HEK293 (cell line): ENCODE measurements around the gene TMTC1.

Experiments used
- CTCF ChIA-PET: fragments of 350-600 bp; formaldehyde crosslinking; extraction: SDS; loops from one replicate; lab custom pipeline; 2021; ENCODE audit warnings: antibody characterized with exemption; lab: Yijun Ruan, JAX
- POLR2A ChIA-PET: fragments of 300-600 bp; formaldehyde crosslinking; extraction: SDS; loops from one replicate; lab custom pipeline; 2020; ENCODE audit warnings: antibody characterized with exemption, inconsistent platforms; lab: Yijun Ruan, JAX
- H3K27ac ChIP-seq: fragments of 200-500 bp; sonication (Bioruptor generic); 2 replicates; pipeline ENCODE4 v1.5.1; 2014; ENCODE audit warnings: low read depth, low read length, control low read depth, inconsistent platforms; ENCODE audit errors: extremely low read depth
- H3K36me3 ChIP-seq, 2 experiments: fragments of 200-500 bp in 1 of 2; sonication (Bioruptor generic) in 1 of 2; 1 replicate in 1 of 2; 2 replicates in 1 of 2; pipeline ENCODE4 v1.5.1; 2014 to 2017; ENCODE audit warnings: inconsistent platforms in 2 of 2, low read length in 2 of 2; ENCODE audit not compliant: control insufficient read depth in 2 of 2, insufficient read depth in 1 of 2
- H3K4me1 ChIP-seq: fragments of 200-500 bp; sonication (Bioruptor generic); 2 replicates; pipeline ENCODE4 v1.5.1; 2014; ENCODE audit warnings: mild to moderate bottlenecking, low read length, inconsistent platforms; ENCODE audit not compliant: control insufficient read depth, insufficient read depth
- H3K4me3 ChIP-seq: 2 replicates; pipeline ENCODE4 v1.5.1; 2011; ENCODE audit warnings: low read depth, mild to moderate bottlenecking, control low read depth, low read length, moderate library complexity
- H3K9me3 ChIP-seq: fragments of 200-500 bp; sonication (Bioruptor generic); 2 replicates; pipeline ENCODE4 v1.5.1; 2014; ENCODE audit warnings: low read depth, low read length, inconsistent platforms; ENCODE audit not compliant: control insufficient read depth, insufficient read depth
- EGR2 ChIP-seq: fragments of 450-650 bp; formaldehyde crosslinking; IDR thresholded peaks from 2 replicates; pipeline ENCODE4 v1.5.1; 2016; ENCODE audit warnings: low read depth, missing biosample characterization, missing genetic modification characterization
- HOXC10 ChIP-seq: sonication (generic); formaldehyde crosslinking; IDR thresholded peaks from 2 replicates; pipeline ENCODE4 v1.8.1; 2023; ENCODE audit warnings: mild to moderate bottlenecking, missing genetic modification reagents
- KLF9 ChIP-seq: fragments of 450-650 bp; formaldehyde crosslinking; IDR thresholded peaks from 2 replicates; pipeline ENCODE4 v1.5.1; 2016; ENCODE audit warnings: missing biosample characterization, missing genetic modification characterization, low read depth
- MEIS1 ChIP-seq: sonication (generic); formaldehyde crosslinking; IDR thresholded peaks from 2 replicates; pipeline ENCODE4 v1.8.1; 2022; ENCODE audit warnings: missing genetic modification reagents, mild to moderate bottlenecking, borderline replicate concordance
- MYNN ChIP-seq: fragments of 450-650 bp; formaldehyde crosslinking; IDR thresholded peaks from 2 replicates; pipeline ENCODE4 v1.5.1; 2016; ENCODE audit warnings: missing biosample characterization, missing genetic modification characterization, borderline replicate concordance
- MZF1 ChIP-seq: fragments of 450-650 bp; formaldehyde crosslinking; IDR thresholded peaks from 2 replicates; pipeline ENCODE4 v1.5.1; 2017; ENCODE audit warnings: missing biosample characterization, missing genetic modification characterization, borderline replicate concordance
- SP2 ChIP-seq: fragments of 450-650 bp; formaldehyde crosslinking; IDR thresholded peaks from 2 replicates; pipeline ENCODE4 v1.5.1; 2016; ENCODE audit warnings: missing biosample characterization, missing genetic modification characterization
- SP3 ChIP-seq: fragments of 450-650 bp; formaldehyde crosslinking; IDR thresholded peaks from 2 replicates; pipeline ENCODE4 v1.5.1; 2016; ENCODE audit warnings: missing biosample characterization, missing genetic modification characterization
- WT1 ChIP-seq: fragments of 450-650 bp; formaldehyde crosslinking; IDR thresholded peaks from 2 replicates; pipeline ENCODE4 v1.5.1; 2016; ENCODE audit warnings: missing biosample characterization, missing genetic modification characterization
- ZNF10 ChIP-seq: fragments of 450-650 bp; formaldehyde crosslinking; IDR thresholded peaks from 2 replicates; pipeline ENCODE4 v1.5.1; 2017; ENCODE audit warnings: missing biosample characterization, missing genetic modification characterization
- ZNF132 ChIP-seq: fragments of 450-650 bp; formaldehyde crosslinking; IDR thresholded peaks from 2 replicates; pipeline ENCODE4 v1.5.1; 2017; ENCODE audit warnings: missing biosample characterization, missing genetic modification characterization, borderline replicate concordance
- ZNF133 ChIP-seq: fragments of 450-650 bp; formaldehyde crosslinking; IDR thresholded peaks from 2 replicates; pipeline ENCODE4 v1.5.1; 2016; ENCODE audit warnings: missing biosample characterization, missing genetic modification characterization
- ZNF138 ChIP-seq: fragments of 450-650 bp; formaldehyde crosslinking; IDR thresholded peaks from 2 replicates; pipeline ENCODE4 v1.5.1; 2016; ENCODE audit warnings: missing biosample characterization, missing genetic modification characterization, borderline replicate concordance
- ZNF19 ChIP-seq: fragments of 450-650 bp; formaldehyde crosslinking; IDR thresholded peaks from 2 replicates; pipeline ENCODE4; 2016; ENCODE audit warnings: missing biosample characterization, missing genetic modification characterization, low read depth
- ZNF302 ChIP-seq: fragments of 450-650 bp; formaldehyde crosslinking; IDR thresholded peaks from 2 replicates; pipeline ENCODE4 v1.5.1; 2016; ENCODE audit warnings: missing biosample characterization, missing genetic modification characterization, low read depth
- ZNF37A ChIP-seq: fragments of 450-650 bp; IDR thresholded peaks from 2 replicates; pipeline ENCODE4 v1.5.1; 2018; ENCODE audit warnings: missing biosample characterization, missing genetic modification characterization
- ZNF423 ChIP-seq: fragments of 450-650 bp; formaldehyde crosslinking; IDR thresholded peaks from 2 replicates; pipeline ENCODE4 v1.5.1; 2016; ENCODE audit warnings: missing biosample characterization, missing genetic modification characterization
- ZNF433 ChIP-seq: fragments of 450-650 bp; formaldehyde crosslinking; IDR thresholded peaks from 2 replicates; pipeline ENCODE4 v1.5.1; 2016; ENCODE audit warnings: missing biosample characterization, missing genetic modification characterization, low read depth
- ZNF48 ChIP-seq: fragments of 450-650 bp; formaldehyde crosslinking; IDR thresholded peaks from 2 replicates; pipeline ENCODE4 v1.5.1; 2016; ENCODE audit warnings: missing biosample characterization, missing genetic modification characterization
- ZNF530 ChIP-seq: fragments of 450-650 bp; formaldehyde crosslinking; IDR thresholded peaks from 2 replicates; pipeline ENCODE4 v1.5.1; 2016; ENCODE audit warnings: low read depth, missing biosample characterization, missing genetic modification characterization
- ZNF548 ChIP-seq: fragments of 450-650 bp; formaldehyde crosslinking; IDR thresholded peaks from 2 replicates; pipeline ENCODE4 v1.5.1; 2016; ENCODE audit warnings: missing biosample characterization, missing genetic modification characterization
- ZNF549 ChIP-seq: fragments of 450-650 bp; IDR thresholded peaks from 2 replicates; pipeline ENCODE4 v1.5.1; 2018; ENCODE audit warnings: missing biosample characterization, missing genetic modification characterization, mild to moderate bottlenecking, inconsistent platforms, moderate library complexity
- ZNF623 ChIP-seq: fragments of 450-650 bp; formaldehyde crosslinking; IDR thresholded peaks from 2 replicates; pipeline ENCODE4 v1.5.1; 2016; ENCODE audit warnings: missing biosample characterization, missing genetic modification characterization
- ZNF792 ChIP-seq: fragments of 450-650 bp; formaldehyde crosslinking; IDR thresholded peaks from 2 replicates; pipeline ENCODE4 v1.5.1; 2016; ENCODE audit warnings: missing biosample characterization, missing genetic modification characterization
- ZSCAN23 ChIP-seq: fragments of 450-650 bp; formaldehyde crosslinking; IDR thresholded peaks from 2 replicates; pipeline ENCODE4 v1.5.1; 2016; ENCODE audit warnings: missing biosample characterization, missing genetic modification characterization
- TF ChIP-seq, protein P1 (sequence below): fragments of 450-650 bp; formaldehyde crosslinking; IDR thresholded peaks from 2 replicates; pipeline ENCODE4 v1.5.1; 2016; ENCODE audit warnings: missing biosample characterization, missing genetic modification characterization
- TF ChIP-seq, protein P2 (sequence below): fragments of 450-650 bp; formaldehyde crosslinking; IDR thresholded peaks from 2 replicates; pipeline ENCODE4 v1.5.1; 2016; ENCODE audit warnings: missing biosample characterization, missing genetic modification characterization, borderline replicate concordance
- TF ChIP-seq, protein P3 (sequence below): fragments of 450-650 bp; formaldehyde crosslinking; IDR thresholded peaks from 2 replicates; pipeline ENCODE4 v1.5.1; 2017; ENCODE audit warnings: missing biosample characterization, missing genetic modification characterization

The TMTC1 gene

DNA sequence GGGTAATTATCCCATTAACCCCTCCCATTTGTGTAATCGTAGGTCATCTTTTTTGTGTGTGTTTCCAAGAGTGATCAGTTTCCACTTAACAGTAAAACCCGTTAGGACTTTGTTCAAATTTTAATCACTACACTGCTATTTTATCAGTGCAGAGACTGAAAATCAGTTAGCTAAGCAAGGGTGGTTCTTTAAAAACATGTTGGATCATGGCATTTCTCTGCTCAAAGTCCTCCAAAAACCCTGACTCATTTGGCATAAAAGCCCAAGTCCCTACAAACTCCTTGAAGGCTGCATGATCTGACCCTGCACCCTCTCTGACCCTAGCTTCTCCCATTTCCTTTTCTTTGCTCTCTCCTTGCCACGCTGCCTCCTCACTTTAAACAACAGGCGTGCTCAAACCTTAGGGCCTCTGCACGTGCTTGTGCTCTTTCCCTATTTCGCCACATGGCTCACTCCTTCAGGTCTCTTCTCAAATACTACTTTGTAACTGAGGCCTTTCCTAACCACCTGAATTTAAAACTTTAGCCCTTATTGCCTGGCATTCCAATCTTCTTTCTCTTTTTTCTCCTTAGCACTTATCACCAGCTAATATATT, 273.1 kb downstream of the TMTC1 start:
- POLR2A ChIA-PET = no interaction called here
- TF ChIP-seq ZNF792 (tag by site-specific recombination) (no peak), HOXC10 (CRISPR knock-in tag) (no peak), SP2 (no peak), ZNF19 (tag by site-specific recombination) (no peak), KLF9 (tag by site-specific recombination) (no peak), ZNF302 (tag by site-specific recombination) (no peak), ZNF433 (tag by site-specific recombination) (no peak), SP3 (tag by site-specific recombination) (no peak), WT1 (tag by site-specific recombination) (no peak), EGR2 (tag by site-specific recombination) (no peak), MEIS1 (CRISPR knock-in tag) (no peak), ZNF133 (tag by site-specific recombination) (no peak), ZNF37A (tag by site-specific recombination) (no peak), ZNF132 (tag by site-specific recombination) (no peak), ZNF423 (tag by site-specific recombination) (no peak), ZNF138 (tag by site-specific recombination) (no peak), ZSCAN23 (tag by site-specific recombination) (no peak), ZNF48 (tag by site-specific recombination) (no peak)
- TF ChIP-seq, protein P1, sequence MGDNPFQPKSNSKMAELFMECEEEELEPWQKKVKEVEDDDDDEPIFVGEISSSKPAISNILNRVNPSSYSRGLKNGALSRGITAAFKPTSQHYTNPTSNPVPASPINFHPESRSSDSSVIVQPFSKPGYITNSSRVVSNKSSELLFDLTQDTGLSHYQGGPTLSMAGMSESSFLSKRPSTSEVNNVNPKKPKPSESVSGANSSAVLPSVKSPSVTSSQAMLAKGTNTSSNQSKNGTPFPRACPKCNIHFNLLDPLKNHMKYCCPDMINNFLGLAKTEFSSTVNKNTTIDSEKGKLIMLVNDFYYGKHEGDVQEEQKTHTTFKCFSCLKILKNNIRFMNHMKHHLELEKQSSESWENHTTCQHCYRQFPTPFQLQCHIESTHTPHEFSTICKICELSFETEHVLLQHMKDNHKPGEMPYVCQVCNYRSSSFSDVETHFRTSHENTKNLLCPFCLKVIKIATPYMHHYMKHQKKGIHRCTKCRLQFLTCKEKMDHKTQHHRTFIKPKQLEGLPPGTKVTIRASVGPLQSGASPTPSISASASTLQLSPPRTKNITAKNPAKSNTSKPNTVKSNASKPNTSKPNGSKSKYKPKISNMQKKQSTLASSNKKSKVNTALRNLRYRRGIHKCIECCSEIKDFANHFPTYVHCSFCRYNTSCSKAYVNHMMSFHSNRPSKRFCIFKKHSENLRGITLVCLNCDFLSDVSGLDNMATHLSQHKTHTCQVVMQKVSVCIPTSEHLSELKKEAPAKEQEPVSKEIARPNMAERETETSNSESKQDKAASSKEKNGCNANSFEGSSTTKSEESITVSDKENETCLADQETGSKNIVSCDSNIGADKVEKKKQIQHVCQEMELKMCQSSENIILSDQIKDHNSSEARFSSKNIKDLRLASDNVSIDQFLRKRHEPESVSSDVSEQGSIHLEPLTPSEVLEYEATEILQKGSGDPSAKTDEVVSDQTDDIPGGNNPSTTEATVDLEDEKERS (tag by site-specific recombination) = no peak
- TF ChIP-seq, protein P2, sequence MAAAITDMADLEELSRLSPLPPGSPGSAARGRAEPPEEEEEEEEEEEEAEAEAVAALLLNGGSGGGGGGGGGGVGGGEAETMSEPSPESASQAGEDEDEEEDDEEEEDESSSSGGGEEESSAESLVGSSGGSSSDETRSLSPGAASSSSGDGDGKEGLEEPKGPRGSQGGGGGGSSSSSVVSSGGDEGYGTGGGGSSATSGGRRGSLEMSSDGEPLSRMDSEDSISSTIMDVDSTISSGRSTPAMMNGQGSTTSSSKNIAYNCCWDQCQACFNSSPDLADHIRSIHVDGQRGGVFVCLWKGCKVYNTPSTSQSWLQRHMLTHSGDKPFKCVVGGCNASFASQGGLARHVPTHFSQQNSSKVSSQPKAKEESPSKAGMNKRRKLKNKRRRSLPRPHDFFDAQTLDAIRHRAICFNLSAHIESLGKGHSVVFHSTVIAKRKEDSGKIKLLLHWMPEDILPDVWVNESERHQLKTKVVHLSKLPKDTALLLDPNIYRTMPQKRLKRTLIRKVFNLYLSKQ (tag by site-specific recombination) = no peak
- Histone ChIP-seq H3K9me3 (no peaks in the 10 kb centered on the region), H3K27ac (no peak overlapping the region), H3K36me3 (peaks cover 0 to 5% of the 10 kb centered on the region in 2 experiments; a peak in 1 of 3 replicates), H3K4me3 (no peak overlapping the region), H3K4me1 (no peaks in the 10 kb centered on the region)
- CTCF ChIA-PET = no interaction called here

DNA sequence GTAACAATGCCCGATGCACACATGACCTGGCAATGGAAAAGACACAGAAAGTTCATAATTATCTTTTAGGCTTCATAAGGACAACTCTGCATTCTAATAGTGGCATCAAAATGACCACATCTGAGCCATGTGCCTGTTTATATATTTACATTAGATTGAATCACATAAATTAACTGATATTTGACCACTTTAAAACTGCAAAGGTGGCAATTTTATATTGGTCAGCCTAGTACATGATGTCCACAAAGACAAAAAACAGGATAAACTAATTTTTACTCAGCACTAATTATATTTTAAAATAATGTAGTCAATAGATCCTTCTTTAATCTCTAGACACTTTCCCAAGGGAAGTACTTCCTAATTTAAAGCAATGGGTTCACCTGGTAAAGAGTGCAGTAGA, 274.2 kb downstream of the TMTC1 start:
- no peaks in the 10 kb centered on the region for H3K4me1 ChIP-seq
- H3K36me3 ChIP-seq = peaks cover 0 to 5% of the 10 kb centered on the region in 2 experiments; a peak in 1 of 3 replicates
- no peak for TF ChIP-seq ZNF623 (tag by site-specific recombination)
- no peak for TF ChIP-seq ZNF10
- no peak for TF ChIP-seq MYNN (tag by site-specific recombination)
- TF ChIP-seq ZNF530 (tag by site-specific recombination) = no peak
- TF ChIP-seq, protein P1 (tag by site-specific recombination) = no peak
- no peak for TF ChIP-seq ZNF549 (tag by site-specific recombination)
- TF ChIP-seq ZNF548 (tag by site-specific recombination) = no peak
- TF ChIP-seq, protein P3, sequence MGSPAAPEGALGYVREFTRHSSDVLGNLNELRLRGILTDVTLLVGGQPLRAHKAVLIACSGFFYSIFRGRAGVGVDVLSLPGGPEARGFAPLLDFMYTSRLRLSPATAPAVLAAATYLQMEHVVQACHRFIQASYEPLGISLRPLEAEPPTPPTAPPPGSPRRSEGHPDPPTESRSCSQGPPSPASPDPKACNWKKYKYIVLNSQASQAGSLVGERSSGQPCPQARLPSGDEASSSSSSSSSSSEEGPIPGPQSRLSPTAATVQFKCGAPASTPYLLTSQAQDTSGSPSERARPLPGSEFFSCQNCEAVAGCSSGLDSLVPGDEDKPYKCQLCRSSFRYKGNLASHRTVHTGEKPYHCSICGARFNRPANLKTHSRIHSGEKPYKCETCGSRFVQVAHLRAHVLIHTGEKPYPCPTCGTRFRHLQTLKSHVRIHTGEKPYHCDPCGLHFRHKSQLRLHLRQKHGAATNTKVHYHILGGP (tag by site-specific recombination) = no peak
- no peak for TF ChIP-seq MZF1 (tag by site-specific recombination)
- no peaks in the 10 kb centered on the region for H3K9me3 ChIP-seq
- H3K4me3 ChIP-seq = no peak overlapping the region
- ChIA-PET POLR2A (no interaction called here), CTCF (interaction anchor here (0.5 kb wide), 1 partner anchor 1704 kb away, joined by 3 read pairs; no protein-coding TSS in a partner anchor)
- H3K27ac ChIP-seq = no peak overlapping the region
